OCI-LY1 (cell line): ENCODE results near the gene DOCK2.

Source experiments
- H2AFZ ChIP-seq: fragments of 200-600 bp; sonication (generic), shearing (Covaris generic); 2 replicates; pipeline ENCODE4 v1.6.0; 2014; ENCODE audit warnings: antibody characterized with exemption, mild to moderate bottlenecking, low read length
- H3F3A ChIP-seq: fragments of 200-600 bp; sonication (generic), shearing (Covaris generic); 2 replicates; pipeline ENCODE4 v1.6.0; 2014; ENCODE audit warnings: mild to moderate bottlenecking, antibody characterized with exemption, low read length, moderate library complexity; ENCODE audit not compliant: insufficient read depth
- H3K27ac ChIP-seq: fragments of 200-600 bp; sonication (generic); 2 replicates; pipeline ENCODE4 v1.5.1; 2014; ENCODE audit warnings: low read length, mixed run types, mild to moderate bottlenecking, low read depth; ENCODE audit not compliant: poor library complexity, severe bottlenecking
- H3K27me3 ChIP-seq: fragments of 200-600 bp; sonication (generic); 2 replicates; pipeline ENCODE4 v1.6.0; 2014; ENCODE audit warnings: antibody characterized with exemption, mild to moderate bottlenecking, low read length, moderate library complexity; ENCODE audit not compliant: insufficient read depth
- H3K36me3 ChIP-seq: fragments of 200-600 bp; sonication (generic); 2 replicates; pipeline ENCODE4 v1.6.1; 2014; ENCODE audit warnings: mild to moderate bottlenecking, antibody characterized with exemption, low read length, moderate library complexity, mixed read lengths; ENCODE audit not compliant: insufficient read depth
- H3K4me1 ChIP-seq: fragments of 200-600 bp; sonication (generic); 2 replicates; pipeline ENCODE4 v1.5.1; 2014; ENCODE audit warnings: mild to moderate bottlenecking, low read length, moderate library complexity; ENCODE audit not compliant: insufficient read depth, severe bottlenecking
- H3K4me2 ChIP-seq: fragments of 200-600 bp; sonication (generic), shearing (Covaris generic); 2 replicates; pipeline ENCODE4 v1.6.1; 2014; ENCODE audit warnings: low read length
- H3K4me3 ChIP-seq: fragments of 200-600 bp; sonication (generic); 2 replicates; pipeline ENCODE4 v1.5.1; 2014; ENCODE audit warnings: low read length, low read depth, mild to moderate bottlenecking, mixed read lengths; ENCODE audit not compliant: poor library complexity, severe bottlenecking
- H3K79me2 ChIP-seq: fragments of 200-600 bp; shearing (Covaris generic); 2 replicates; pipeline ENCODE4 v1.6.1; 2016; ENCODE audit warnings: mixed run types, low read length, mixed read lengths; ENCODE audit not compliant: insufficient read depth
- H3K9ac ChIP-seq: fragments of 200-600 bp; sonication (generic), shearing (Covaris generic); 2 replicates; pipeline ENCODE4 v1.6.1; 2014; ENCODE audit warnings: mild to moderate bottlenecking, low read length, mixed read lengths
- H3K9me2 ChIP-seq: fragments of 200-600 bp; sonication (generic), shearing (Covaris generic); 2 replicates; pipeline ENCODE4 v1.6.1; 2014; ENCODE audit warnings: low read depth, mild to moderate bottlenecking, low read length, mixed read lengths
- H3K9me3 ChIP-seq: fragments of 200-600 bp; shearing (Covaris generic); 2 replicates; pipeline ENCODE4 v1.6.1; 2014; ENCODE audit warnings: low read length, mixed read lengths
- H4K20me1 ChIP-seq: fragments of 200-600 bp; sonication (generic), shearing (Covaris generic); 2 replicates; pipeline ENCODE4 v1.6.0; 2016; ENCODE audit warnings: mild to moderate bottlenecking, low read length; ENCODE audit not compliant: insufficient read depth
- EZH2 ChIP-seq: fragments of 200-600 bp; sonication (generic), shearing (Covaris generic); IDR thresholded peaks from 2 replicates; pipeline ENCODE4 v1.8.0; 2017; ENCODE audit warnings: borderline replicate concordance, mixed run types, mild to moderate bottlenecking, antibody characterized with exemption, low read length, moderate library complexity, mixed read lengths
- TF ChIP-seq, protein P1 (sequence below): fragments of 200-600 bp; sonication (generic), shearing (Covaris generic); IDR thresholded peaks from 2 replicates; pipeline ENCODE4 v1.5.1; 2017; ENCODE audit warnings: mild to moderate bottlenecking, antibody characterized with exemption, low read length, moderate library complexity, mixed read lengths

DOCK2 gene

DNA sequence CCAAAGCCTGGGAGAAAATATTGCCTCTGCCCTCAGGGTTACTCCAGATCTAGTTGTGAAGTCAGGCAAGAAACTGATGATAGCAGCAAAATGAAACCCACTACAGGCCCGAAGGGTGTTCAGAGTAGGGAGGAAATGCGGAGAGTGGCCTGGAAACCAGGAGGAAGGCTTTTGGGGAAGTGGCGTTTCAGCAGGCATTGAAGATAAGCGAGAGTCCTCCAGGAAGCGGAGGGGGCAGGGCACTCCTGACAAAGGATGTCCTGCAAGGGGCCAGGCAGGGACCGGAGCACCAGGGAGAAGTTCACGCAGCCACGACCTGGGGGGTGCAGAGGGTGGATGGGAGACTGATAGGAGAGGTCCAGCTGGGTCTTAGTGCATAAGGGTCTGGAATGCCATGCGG, 460.9 kb downstream of the DOCK2 start:
- no peak overlapping the region for H3K4me3 ChIP-seq
- no peak overlapping the region for H3K27ac ChIP-seq
- no peak overlapping the region for H2AFZ ChIP-seq
- H3K9me2 ChIP-seq: no peaks in the 10 kb centered on the region
- H3K27me3 ChIP-seq: no peaks in the 10 kb centered on the region; the same call in 1 of the 2 replicates
- no peak overlapping the region for H3K4me2 ChIP-seq
- no peaks in the 10 kb centered on the region for H3K79me2 ChIP-seq
- no peaks in the 10 kb centered on the region for H3K9me3 ChIP-seq
- no peak overlapping the region for H3K9ac ChIP-seq
- TF ChIP-seq, protein P1, sequence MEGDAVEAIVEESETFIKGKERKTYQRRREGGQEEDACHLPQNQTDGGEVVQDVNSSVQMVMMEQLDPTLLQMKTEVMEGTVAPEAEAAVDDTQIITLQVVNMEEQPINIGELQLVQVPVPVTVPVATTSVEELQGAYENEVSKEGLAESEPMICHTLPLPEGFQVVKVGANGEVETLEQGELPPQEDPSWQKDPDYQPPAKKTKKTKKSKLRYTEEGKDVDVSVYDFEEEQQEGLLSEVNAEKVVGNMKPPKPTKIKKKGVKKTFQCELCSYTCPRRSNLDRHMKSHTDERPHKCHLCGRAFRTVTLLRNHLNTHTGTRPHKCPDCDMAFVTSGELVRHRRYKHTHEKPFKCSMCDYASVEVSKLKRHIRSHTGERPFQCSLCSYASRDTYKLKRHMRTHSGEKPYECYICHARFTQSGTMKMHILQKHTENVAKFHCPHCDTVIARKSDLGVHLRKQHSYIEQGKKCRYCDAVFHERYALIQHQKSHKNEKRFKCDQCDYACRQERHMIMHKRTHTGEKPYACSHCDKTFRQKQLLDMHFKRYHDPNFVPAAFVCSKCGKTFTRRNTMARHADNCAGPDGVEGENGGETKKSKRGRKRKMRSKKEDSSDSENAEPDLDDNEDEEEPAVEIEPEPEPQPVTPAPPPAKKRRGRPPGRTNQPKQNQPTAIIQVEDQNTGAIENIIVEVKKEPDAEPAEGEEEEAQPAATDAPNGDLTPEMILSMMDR: no peak
- no peak for TF ChIP-seq EZH2
- no peaks in the 10 kb centered on the region for H3F3A ChIP-seq
- no peaks in the 10 kb centered on the region for H3K36me3 ChIP-seq
- H3K4me1 ChIP-seq: no peaks in the 10 kb centered on the region
- no peaks in the 10 kb centered on the region for H4K20me1 ChIP-seq

DNA sequence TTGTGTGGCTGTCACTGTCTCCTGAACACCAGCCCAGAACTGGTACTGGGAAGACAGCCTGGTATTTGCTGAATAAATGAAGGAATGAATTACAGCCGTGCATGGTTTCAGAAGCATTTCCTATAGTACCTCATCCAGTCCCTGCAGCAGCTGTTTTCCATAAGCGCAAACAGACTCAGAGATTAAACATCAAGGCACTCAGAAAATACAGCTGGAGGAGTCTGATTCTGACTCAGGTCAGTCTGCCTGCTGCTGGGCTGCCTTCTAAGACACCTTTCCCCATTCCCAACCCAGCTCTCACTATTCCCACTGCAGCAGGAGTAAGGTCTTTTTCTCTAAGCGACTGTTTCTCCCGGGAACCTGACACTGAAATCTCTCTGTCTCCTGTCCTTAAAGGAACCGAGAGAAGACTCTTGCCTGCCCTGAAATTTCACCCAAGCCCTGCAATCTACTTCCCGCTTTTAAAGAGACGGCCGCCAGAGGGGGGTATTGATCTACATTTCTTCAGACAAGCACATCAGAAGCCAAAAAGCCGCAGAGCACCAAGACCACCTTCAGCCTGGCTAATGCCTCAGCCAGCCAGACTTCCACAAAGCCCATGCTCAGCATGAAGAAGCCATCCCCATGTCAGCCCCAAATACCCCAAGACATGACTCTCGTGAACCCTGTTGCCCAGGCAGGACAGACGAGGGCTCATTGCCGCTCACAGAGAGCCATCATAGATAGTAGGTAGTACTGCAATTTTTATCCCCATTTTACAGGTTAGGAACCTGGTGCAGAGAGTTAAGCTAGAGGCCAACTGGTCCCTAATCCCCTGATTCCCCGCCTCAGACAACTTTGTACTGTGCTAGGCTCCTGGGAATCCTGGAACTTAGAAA, 463.2 kb downstream of the DOCK2 start:
- H3K36me3 ChIP-seq: no peaks in the 10 kb centered on the region
- H3K4me2 ChIP-seq: no peak overlapping the region
- no peak for TF ChIP-seq EZH2
- TF ChIP-seq, protein P1: peak; percentile 73
- no peak overlapping the region for H3K9ac ChIP-seq
- no peak overlapping the region for H3K27ac ChIP-seq
- H3K27me3 ChIP-seq: peaks cover 4% of the 10 kb centered on the region; the same call in 1 of the 2 replicates
- no peak overlapping the region for H2AFZ ChIP-seq
- no peak overlapping the region for H3K4me3 ChIP-seq
- no peaks in the 10 kb centered on the region for H3K9me2 ChIP-seq
- H3K4me1 ChIP-seq: no peaks in the 10 kb centered on the region
- H3F3A ChIP-seq: no peaks in the 10 kb centered on the region
- H3K9me3 ChIP-seq: no peaks in the 10 kb centered on the region
- no peaks in the 10 kb centered on the region for H4K20me1 ChIP-seq
- no peaks in the 10 kb centered on the region for H3K79me2 ChIP-seq

DNA sequence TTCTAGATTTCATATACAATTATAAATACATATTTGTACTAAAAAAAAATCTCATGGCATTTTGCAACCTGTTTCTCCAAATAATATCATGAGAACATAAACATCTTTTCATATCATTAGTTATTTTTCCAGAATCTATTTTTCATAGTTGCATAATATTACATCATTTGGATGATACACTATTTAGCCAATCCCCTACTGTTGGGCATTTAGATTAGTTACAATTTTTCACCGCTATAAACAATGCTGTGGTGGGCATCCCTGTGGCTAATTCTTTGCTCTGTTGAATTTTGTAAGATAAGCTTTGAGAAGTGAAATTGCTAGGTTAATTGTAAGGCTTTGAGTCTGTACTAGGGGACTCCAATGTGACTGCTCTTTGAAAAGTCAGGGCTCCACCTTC, 466.4 kb downstream of the DOCK2 start:
- Histone ChIP-seq H3K4me1 (no peaks in the 10 kb centered on the region), H3F3A (no peaks in the 10 kb centered on the region), H3K79me2 (no peaks in the 10 kb centered on the region), H3K9me3 (no peaks in the 10 kb centered on the region), H3K27ac (no peak overlapping the region), H3K9ac (no peak overlapping the region), H3K4me2 (no peak overlapping the region), H3K27me3 (peaks cover 4% of the 10 kb centered on the region; the same call in 1 of the 2 replicates), H2AFZ (no peak overlapping the region), H3K4me3 (no peak overlapping the region), H3K9me2 (no peaks in the 10 kb centered on the region), H4K20me1 (no peaks in the 10 kb centered on the region), H3K36me3 (no peaks in the 10 kb centered on the region)
- TF ChIP-seq EZH2: no peak
- TF ChIP-seq, protein P1: no peak
